ENCODE measurements around the gene LPCAT1.

- TF ChIP-seq CTCF (IDR thresholded peaks at IDR 0.05) (no peak), POLR2A (IDR thresholded peaks at IDR 0.05) (no peak)
Measured at GRCh38 chr5:1424716-1425115, 99.0 kb downstream of the LPCAT1 start.

All from testis (tissue), 2 donors.